HepG2 (cell line): ENCODE measurements around the gene LPAR1. TPM values are rescaled to one million over a fixed set of nuclear protein-coding genes. Genes with fewer than 3 reads are reported as not detected.

Experiments
- ATAC-seq: fragments of 200-7000 bp; cut with Tn5 transposase; 3 replicates; pipeline ENCODE4 v1.9.1; 2020; ENCODE audit warnings: mild to moderate bottlenecking, moderate library complexity
- BruUV-seq: library from RNA; stranded (reverse); fragments of 400-500 nt; replicated peaks from 2 replicates; lab custom pipeline; 2021; lab: Mats Ljungman, UMichigan
- CTCF ChIA-PET: fragments of 300-600 bp; formaldehyde crosslinking; extraction: SDS; loops from one replicate; lab custom pipeline; 2021; ENCODE audit warnings: low total read pairs, inconsistent platforms, low intra/inter-chr PET ratio; lab: Yijun Ruan, JAX
- POLR2A ChIA-PET: fragments of 350-600 bp; sonication (Branson Sonifier 250); formaldehyde crosslinking; loops from one replicate; lab custom pipeline; 2020; ENCODE audit warnings: antibody characterized with exemption, inconsistent platforms; lab: Yijun Ruan, JAX
- DNase-seq: peaks from one replicate; pipeline ENCODE4 v3.0.0-alpha.2; 2015; ENCODE audit warnings: low spot score
- FAIRE-seq: peaks from 3 replicates; lab custom pipeline; 2011; peaks lifted over from hg19 to GRCh38; lab: Jason Lieb, UNC
- H2AFZ ChIP-seq: one replicate; pipeline ENCODE4 v1.6.1; 2011; ENCODE audit warnings: low read length, inconsistent platforms
- H3K27ac ChIP-seq: fragments of 300-600 bp; 3 replicates; pipeline ENCODE4 v1.8.0; 2011; ENCODE audit warnings: mixed run types, mild to moderate bottlenecking, mixed read lengths, low read length, inconsistent platforms; ENCODE audit not compliant: insufficient read depth; ENCODE audit errors: extremely low read length
- H3K27me3 ChIP-seq, 2 experiments: fragments of 200-600 bp in 1 of 2; 2 replicates in 1 of 2; 3 replicates in 1 of 2; pipeline versions ENCODE4 v1.6.0 to v1.8.0; 2011; ENCODE audit warnings: low read length in 2 of 2, mild to moderate bottlenecking in 2 of 2, moderate library complexity in 2 of 2, inconsistent platforms in 1 of 2; ENCODE audit not compliant: insufficient read depth in 2 of 2, control insufficient read depth in 1 of 2
- H3K36me3 ChIP-seq, 2 experiments: fragments of 200-600 bp in 1 of 2; replicated peaks in 1 of 2; 2 replicates in 1 of 2; 3 replicates in 1 of 2; pipeline versions ENCODE4 v1.5.1 to v1.8.0; 2011; ENCODE audit warnings: low read length in 2 of 2, inconsistent platforms in 1 of 2; ENCODE audit not compliant: insufficient read depth in 2 of 2, control insufficient read depth in 1 of 2
- H3K4me1 ChIP-seq: 2 replicates; pipeline ENCODE4 v1.5.1; 2012; ENCODE audit warnings: low read length, inconsistent platforms; ENCODE audit not compliant: insufficient read depth
- H3K4me2 ChIP-seq: 2 replicates; pipeline ENCODE4 v1.6.0; 2011; ENCODE audit warnings: low read depth, low read length, inconsistent platforms
- H3K4me3 ChIP-seq, 3 experiments: fragments of 200-600 bp in 1 of 3; sonication (generic), shearing (Covaris generic) in 1 of 3; replicated peaks in 1 of 3; 2 replicates each; pipeline ENCODE4 v1.5.1; 2011 to 2016; ENCODE audit warnings: low read length in 3 of 3, inconsistent platforms in 2 of 3, low read depth in 2 of 3, mild to moderate bottlenecking in 2 of 3, control low read depth in 1 of 3, mixed read lengths in 1 of 3; ENCODE audit not compliant: insufficient read depth in 1 of 3
- H3K79me2 ChIP-seq: one replicate; pipeline ENCODE4 v1.6.1; 2011; ENCODE audit warnings: low read length, inconsistent platforms; ENCODE audit not compliant: insufficient read depth
- H3K9ac ChIP-seq: 2 replicates; pipeline ENCODE4 v1.6.0; 2011; ENCODE audit warnings: mild to moderate bottlenecking, low read depth, low read length, inconsistent platforms; ENCODE audit not compliant: insufficient read depth
- H3K9me3 ChIP-seq: 2 replicates; pipeline ENCODE4 v1.5.1; 2012; ENCODE audit warnings: mild to moderate bottlenecking, low read length
- H4K20me1 ChIP-seq: 2 replicates; pipeline ENCODE4 v1.6.0; 2011; ENCODE audit warnings: inconsistent platforms, mild to moderate bottlenecking, low read length, moderate library complexity; ENCODE audit not compliant: insufficient read depth
- BCL6 ChIP-seq: IDR thresholded peaks from 2 replicates; pipeline ENCODE4 v1.6.1; 2016; ENCODE audit warnings: missing genetic modification reagents, missing compliant biosample characterization
- DNMT1 ChIP-seq: sonication (generic); formaldehyde crosslinking; IDR thresholded peaks from 2 replicates; pipeline ENCODE4 v1.5.1; 2020; ENCODE audit warnings: mild to moderate bottlenecking, missing genetic modification reagents
- E2F2 ChIP-seq: sonication (generic); formaldehyde crosslinking; IDR thresholded peaks from 2 replicates; pipeline ENCODE4 v1.4.0; 2020; ENCODE audit warnings: missing genetic modification reagents, borderline replicate concordance
- NCOR1 ChIP-seq: fragments of 200-600 bp; sonication (generic); IDR thresholded peaks from 2 replicates; pipeline ENCODE4 v1.7.0; 2017; ENCODE audit warnings: antibody characterized with exemption, low read length, borderline replicate concordance
- PHF8 ChIP-seq: sonication (generic); formaldehyde crosslinking; IDR thresholded peaks from 2 replicates; pipeline ENCODE4 v1.5.0; 2020; ENCODE audit warnings: missing genetic modification reagents
- PLSCR1 ChIP-seq: sonication (generic); formaldehyde crosslinking; IDR thresholded peaks from 2 replicates; pipeline ENCODE4 v1.5.0; 2020; ENCODE audit warnings: missing genetic modification reagents, mild to moderate bottlenecking, borderline replicate concordance
- RAD21 ChIP-seq: fragments of 450-650 bp; formaldehyde crosslinking; IDR thresholded peaks from 2 replicates; pipeline ENCODE4 v1.5.0; 2020; ENCODE audit warnings: mild to moderate bottlenecking
- SUZ12 ChIP-seq: fragments of 150-350 bp; IDR thresholded peaks from 2 replicates; pipeline ENCODE4 v1.6.1; 2014; ENCODE audit warnings: low read depth, low read length
- TCF7L2 ChIP-seq: IDR thresholded peaks from 2 replicates; pipeline ENCODE4 v1.6.1; 2011; ENCODE audit warnings: mild to moderate bottlenecking, low read depth, low read length, moderate library complexity
- ZFP37 ChIP-seq: sonication (generic); formaldehyde crosslinking; IDR thresholded peaks from 2 replicates; pipeline ENCODE4 v1.4.0; 2020; ENCODE audit warnings: missing genetic modification reagents, borderline replicate concordance
- ZNF350 ChIP-seq: sonication (generic); formaldehyde crosslinking; IDR thresholded peaks from 2 replicates; pipeline ENCODE4 v1.4.0; 2020; ENCODE audit warnings: mild to moderate bottlenecking, low read depth, missing genetic modification reagents, borderline replicate concordance
- ZNF550 ChIP-seq: sonication (generic); formaldehyde crosslinking; IDR thresholded peaks from 2 replicates; pipeline ENCODE4 v1.4.0; 2020; ENCODE audit warnings: mild to moderate bottlenecking, missing genetic modification reagents, borderline replicate concordance
- ZNF639 ChIP-seq: conservative IDR thresholded peaks from 2 replicates; pipeline ENCODE4 v1.6.1; 2018; ENCODE audit warnings: missing genetic modification reagents
- ZSCAN21 ChIP-seq: sonication (generic); formaldehyde crosslinking; IDR thresholded peaks from 2 replicates; pipeline ENCODE4 v1.8.0; 2022; ENCODE audit warnings: mild to moderate bottlenecking, missing genetic modification reagents, moderate library complexity, borderline replicate concordance
- ZSCAN22 ChIP-seq: sonication (generic); formaldehyde crosslinking; IDR thresholded peaks from 2 replicates; pipeline ENCODE4 v1.4.0; 2020; ENCODE audit warnings: mild to moderate bottlenecking, missing genetic modification reagents
- WGBS: methylation state at CpG from one replicate; pipeline ENCODE4 v1.1.6; 2017; ENCODE audit warnings: low lambda C conversion rate; 5-methylcytosine and 5-hydroxymethylcytosine counted together
- in situ Hi-C: cut with HindIII; loops from 2 replicates; pipeline ENCODE4 v1.10.0; 2017; ENCODE audit warnings: low pct_unique_long_range_greater_than_20kb; ENCODE audit not compliant: extremely low pct_ligation_motif_present
- intact Hi-C: fragments of 100-400 bp; cut with micrococcal nuclease; formaldehyde crosslinking; loops from one replicate; pipeline ENCODE4 v1.10.0; 2022; ENCODE audit not compliant: unreplicated experiment
- polyA plus RNA-seq, 8 experiments: library from polyadenylated mRNA; depleted of rRNA in 3 of 8; stranded (reverse) in 7 of 8; unstranded in 1 of 8; fragments of >200 nt; fragmentation: Illumina TruSeq in 4 of 8; extraction: Trizol in 4 of 8; gene quantifications; 2 replicates each; pipeline versions ENCODE4 v1.2.1 to v1.2.3, GENCODE V29; 2011 to 2016; ENCODE audit warnings: low read depth in 4 of 8, missing spikeins in 1 of 8, mixed read lengths in 1 of 8; ENCODE audit not compliant: insufficient read depth in 1 of 8
- total RNA-seq, 5 experiments: library from RNA; depleted of rRNA; stranded (reverse); fragments of >200 nt; fragmentation: Illumina TruSeq; extraction: Trizol; gene quantifications; 2 replicates each; pipeline ENCODE4 v1.2.3, GENCODE V29; 2016; ENCODE audit warnings: low read depth in 1 of 5

The LPAR1 gene
- total and polyA plus RNA-seq, 2 of the 13 experiments (the other 11 are each of a cell fraction or from before 2014, with no cell fraction given) = not detected

DNA sequence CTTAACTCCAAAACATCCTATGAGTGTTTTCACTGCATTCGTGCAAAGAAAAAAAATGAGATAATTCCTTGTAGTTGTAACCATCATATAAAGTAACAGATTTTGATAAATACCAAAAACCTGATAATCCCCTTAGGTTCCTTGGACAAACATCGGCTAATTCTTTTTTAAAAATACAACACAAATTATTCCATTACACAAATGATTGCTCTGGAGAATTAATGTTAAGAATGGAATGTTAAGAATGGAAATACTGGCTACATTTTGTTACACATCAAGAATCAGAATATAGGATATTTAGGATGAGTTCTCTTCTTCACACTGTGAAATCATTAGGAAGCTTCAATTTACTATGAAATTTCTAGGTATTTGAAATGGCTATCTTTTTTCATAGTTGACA, 139.4 kb downstream of the LPAR1 start:
- no TSS peak for BruUV-seq
- DNase-seq (no peak), FAIRE-seq (no peak), ATAC-seq (no peak)
- ChIA-PET CTCF (no interaction called here), POLR2A (no interaction called here)
- intact Hi-C loops = no loop called here
- Histone ChIP-seq H4K20me1 (no peaks in the 10 kb centered on the region), H3K27ac (no peak overlapping the region), H3K4me2 (no peak overlapping the region), H3K36me3 (no peaks in the 10 kb centered on the region), H3K4me3 (no peak overlapping the region), H3K79me2 (no peaks in the 10 kb centered on the region), H3K4me1 (no peaks in the 10 kb centered on the region), H3K27me3 (no peaks in the 10 kb centered on the region), H2AFZ (no peak overlapping the region), H3K9me3 (no peaks in the 10 kb centered on the region; the same call in none of the 2 replicates), H3K9ac (no peak overlapping the region)
- in situ Hi-C loops = loop anchor here (25.0 kb wide), 1 partner anchor 388 kb away; no protein-coding TSS in a partner anchor
- 0% methylated on average over 2 of the region's 2 CpGs for WGBS
- TF ChIP-seq ZFP37 (CRISPR knock-in tag) = no peak
- TF ChIP-seq ZNF639 = no peak
- no peak for TF ChIP-seq ZSCAN22
- no peak for TF ChIP-seq NCOR1
- no peak for TF ChIP-seq SUZ12
- no peak for TF ChIP-seq PLSCR1
- no peak for TF ChIP-seq PHF8 (CRISPR knock-in tag)
- TF ChIP-seq TCF7L2 = no peak
- no peak for TF ChIP-seq DNMT1 (CRISPR knock-in tag)
- no peak for TF ChIP-seq BCL6 (CRISPR knock-in tag)
- TF ChIP-seq ZNF350 = no peak
- TF ChIP-seq E2F2 (CRISPR knock-in tag) = no peak
- no peak for TF ChIP-seq RAD21
- TF ChIP-seq ZNF550 (CRISPR knock-in tag) = no peak
- TF ChIP-seq ZSCAN21 (CRISPR knock-in tag) = no peak
